SIG-M5 treated with dmso at 0.1 percent for 504 hours (cell line): ENCODE measurements around the gene FBXO30.

Source experiments
- DNase-seq: peaks from one replicate; lab custom pipeline; 2025; ENCODE audit not compliant: unreplicated experiment; lab: John Stamatoyannopoulos, UW

FBXO30 gene

DNA sequence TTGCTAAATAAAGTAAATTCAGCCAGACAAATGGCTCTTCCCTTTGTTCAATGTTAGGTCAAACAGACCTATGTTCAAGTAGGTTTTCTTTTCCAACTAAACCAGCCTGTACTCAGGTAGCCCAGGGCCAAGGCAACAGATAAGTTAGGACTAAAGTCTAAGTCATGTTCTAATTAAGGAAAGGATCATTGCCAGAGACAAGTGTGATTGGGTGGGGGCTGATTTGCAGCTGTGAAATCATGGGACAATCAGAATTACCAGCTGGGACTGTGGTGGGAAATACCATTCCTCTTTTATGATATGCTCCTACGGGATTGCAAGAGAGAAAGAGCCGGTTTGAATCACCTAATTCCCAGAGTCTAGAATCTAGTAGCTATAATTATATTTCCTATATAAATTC lies 4.2 kb upstream of the FBXO30 start:
- DNase-seq, result no peak

DNA sequence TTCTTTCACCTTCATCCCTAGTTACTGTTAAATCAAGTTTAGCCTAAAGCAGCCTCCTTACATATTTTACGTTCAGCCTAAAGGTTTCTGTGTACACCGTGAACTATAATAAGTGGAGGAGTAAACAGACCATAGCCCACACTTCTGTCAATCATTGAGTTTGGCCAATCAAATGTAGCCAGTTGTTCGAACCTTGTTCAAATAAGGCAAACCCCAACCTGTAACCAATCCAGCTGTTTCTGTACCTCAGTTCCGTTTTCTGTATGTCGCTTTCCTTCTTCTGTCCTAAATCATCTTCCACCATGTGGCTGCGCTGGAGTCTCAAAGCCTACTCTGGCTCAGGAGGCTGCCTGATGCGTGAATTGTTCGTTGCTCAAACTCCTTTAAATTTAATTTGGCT lies 1.8 kb upstream of the FBXO30 start:
- no peak for DNase-seq

DNA sequence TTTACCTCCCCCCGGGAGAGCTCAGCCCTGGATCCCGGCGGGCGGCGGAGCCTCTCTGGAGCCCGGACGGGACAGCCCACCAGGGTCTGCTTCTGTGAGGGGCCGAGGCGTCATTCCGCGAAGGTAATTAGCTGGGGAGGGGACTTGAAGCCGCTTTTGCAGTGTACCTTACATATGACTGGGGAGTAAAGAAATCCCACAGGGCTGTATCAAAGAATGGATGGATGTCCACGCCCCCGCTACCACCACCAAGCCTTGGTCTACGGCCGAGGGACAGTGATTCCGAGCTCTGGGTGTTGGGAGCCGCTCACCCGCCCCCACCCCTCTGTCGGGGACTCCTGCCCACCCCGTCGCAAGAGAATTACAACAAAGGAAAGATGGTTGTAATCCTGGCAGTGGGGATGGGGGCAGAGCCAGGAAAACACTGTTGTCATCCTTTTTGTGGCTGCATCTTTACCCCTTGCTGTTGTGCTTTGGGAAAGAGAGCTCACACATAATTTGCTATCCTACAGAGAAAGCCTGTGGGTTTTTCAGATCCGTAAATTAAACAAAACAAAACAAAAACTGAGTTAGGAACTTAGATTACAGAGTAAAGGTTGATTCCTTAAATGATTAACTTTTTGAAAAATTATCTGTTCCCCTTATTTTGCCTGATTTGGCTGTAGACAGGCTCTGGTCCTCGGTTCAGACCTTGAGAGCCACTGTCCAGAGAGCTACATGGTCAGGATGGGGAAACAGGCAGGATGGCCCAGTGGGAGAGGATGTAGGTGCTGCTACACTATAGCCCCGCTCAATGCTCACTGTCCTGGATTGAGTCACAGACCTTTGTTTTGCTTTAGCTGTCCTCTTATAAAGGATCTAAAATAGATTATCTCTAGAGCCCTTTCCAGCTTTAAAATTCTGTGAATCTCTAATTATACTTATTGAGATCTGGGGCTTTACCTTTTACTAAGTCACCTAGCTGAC lies 997 bp upstream of the FBXO30 start:
- DNase-seq, result no peak

DNA sequence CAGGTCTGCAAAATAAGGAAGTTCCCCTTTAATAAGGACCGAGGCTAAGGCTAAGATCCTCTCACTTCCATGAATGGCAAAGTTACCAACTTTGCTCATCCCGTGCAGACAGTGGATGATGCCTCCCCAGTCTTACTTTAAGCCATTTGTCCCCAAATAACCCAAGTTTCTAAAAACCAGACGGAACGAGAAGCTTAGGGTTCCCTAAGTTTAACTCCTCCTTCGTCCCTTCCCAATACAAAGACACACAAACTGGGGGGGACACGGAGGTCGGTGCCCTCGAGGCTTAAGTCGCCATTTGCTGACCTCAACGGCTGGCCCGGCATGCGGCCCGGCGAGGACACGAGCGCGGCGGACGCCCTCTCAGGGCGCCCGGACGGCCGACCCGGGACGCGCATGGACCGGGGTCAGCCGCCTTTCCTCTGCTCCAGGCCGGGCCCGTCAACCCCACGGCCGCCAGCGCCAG lies 527 bp downstream of the FBXO30 start:
- DNase-seq, result peak; percentile 52

DNA sequence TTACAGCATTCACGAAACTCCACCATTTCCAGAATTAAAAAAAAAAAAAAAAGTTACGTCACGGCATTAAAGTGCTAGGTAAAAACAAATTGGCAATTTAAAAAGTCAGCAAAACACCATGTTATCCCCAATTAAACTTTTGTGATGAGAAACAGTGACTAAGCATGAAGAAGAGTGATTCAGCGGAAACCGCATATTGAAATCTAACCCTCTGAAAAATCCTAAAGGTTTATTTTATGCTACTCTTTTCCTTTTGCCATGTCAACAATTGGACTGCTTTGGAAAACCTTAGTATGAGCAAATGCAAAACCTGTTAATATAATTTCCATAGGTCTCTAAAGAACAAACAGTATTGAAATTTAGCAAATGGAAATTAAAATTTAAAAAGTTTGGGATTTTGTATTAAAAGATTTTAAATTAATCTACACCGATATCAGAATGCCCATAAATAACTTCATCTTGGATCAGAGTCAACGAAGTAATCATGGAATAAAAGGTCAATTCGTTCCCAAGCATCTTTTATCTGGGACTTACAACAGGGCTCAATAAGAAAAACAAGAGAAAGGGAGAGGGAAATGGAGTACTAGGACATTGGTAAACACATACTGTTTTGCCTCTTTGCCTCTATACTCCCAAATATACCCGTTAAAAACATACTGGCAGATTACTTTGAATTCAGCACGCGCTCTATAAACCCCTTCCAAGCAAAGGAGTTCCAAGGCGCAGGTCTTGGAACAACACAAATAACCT lies 1.1 kb downstream of the FBXO30 start:
- DNase-seq, result peak; percentile 52

DNA sequence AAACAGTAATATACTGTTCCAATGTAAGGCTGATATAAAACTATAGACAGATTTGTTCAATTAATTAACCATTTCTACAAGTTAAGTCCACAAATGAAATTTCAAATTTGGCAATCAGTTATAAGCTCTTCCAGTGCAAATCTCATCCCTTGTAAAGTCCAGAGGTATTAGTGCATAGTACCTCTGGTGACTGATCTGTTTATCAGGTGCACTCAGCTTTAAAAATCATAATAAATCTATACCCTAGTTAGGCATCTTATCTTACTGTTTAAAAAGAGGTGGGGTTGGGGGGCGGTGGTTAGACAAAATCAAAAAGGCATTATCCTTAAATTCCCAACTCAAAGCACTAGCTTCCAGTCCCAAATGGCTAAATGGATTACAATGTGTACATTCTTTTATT lies 2.9 kb downstream of the FBXO30 start:
- DNase-seq, result no peak

DNA sequence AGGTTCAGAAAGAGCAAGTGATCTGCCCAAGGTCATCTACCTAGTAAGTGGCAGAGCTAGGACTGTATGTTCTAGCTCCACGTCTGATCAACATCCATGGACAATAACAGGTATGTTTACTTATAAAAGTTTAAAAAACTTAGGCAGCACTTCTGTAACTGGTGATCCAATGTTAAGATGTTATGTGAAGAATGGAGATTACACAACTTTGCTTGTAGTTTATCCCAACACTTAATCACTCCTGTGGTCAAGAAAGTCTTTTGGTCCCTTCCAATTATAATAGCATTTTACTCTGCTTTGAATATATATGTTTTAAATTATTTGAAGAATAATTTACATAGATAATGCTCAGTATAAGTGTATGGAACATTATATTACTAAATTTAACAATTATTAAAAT lies 4.8 kb downstream of the FBXO30 start:
- no peak for DNase-seq

DNA sequence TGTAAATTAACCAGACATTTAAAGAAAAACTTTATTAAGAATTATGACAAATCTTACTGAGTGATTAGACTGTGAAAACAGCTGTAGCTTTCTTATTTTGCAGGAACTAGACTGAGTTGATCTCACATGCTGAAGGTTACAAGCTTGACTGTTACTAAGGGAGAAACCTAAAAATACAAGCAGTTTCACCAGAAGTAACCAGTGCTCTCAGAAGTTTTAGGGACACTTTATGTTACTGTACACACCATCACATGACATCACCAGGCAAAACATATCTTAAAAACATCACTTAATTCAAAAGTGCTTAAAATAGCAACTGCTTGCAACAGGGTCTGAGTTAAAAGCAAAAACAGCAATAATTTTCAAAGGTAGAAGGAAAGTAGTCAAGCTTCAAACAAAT lies 5.4 kb downstream of the FBXO30 start:
- no peak for DNase-seq

DNA sequence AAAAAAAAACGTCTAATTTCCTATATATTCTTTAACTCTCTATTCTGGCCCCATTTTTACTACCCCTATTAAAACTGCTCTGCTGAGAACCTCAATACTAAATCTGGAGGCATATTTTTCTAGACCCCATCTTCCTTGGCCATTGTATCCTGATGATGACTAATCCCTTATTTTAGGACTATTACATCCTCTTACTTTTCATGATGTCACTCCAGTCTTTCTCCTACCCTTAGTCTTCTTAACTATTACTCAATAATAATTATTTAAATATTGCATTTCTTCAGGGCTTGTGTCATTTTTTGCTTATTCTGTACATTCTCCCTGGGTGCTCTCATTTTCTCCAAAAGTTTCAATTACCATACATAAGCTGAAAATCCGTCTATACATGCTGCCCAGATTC lies 6.4 kb downstream of the FBXO30 start:
- DNase-seq, result no peak

DNA sequence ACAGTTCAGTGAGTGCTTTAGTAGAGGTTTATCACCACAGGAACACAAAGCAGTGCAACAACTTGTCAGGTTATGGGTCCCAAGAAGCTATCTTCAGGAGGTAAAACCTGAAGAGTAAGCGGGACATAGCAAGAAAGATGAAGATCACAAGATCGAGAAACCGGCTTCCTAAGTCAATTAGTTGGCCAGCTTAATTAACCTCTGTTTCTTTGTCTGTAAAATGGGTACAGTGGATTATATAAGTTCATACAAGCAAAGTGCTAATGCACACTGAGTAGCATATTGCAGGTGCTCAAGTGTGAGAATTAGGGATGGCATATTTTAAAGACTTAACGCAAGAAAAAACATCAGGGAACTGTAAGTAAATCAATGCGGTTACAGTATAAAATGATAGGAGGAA lies 12.5 kb downstream of the FBXO30 start:
- no peak for DNase-seq

DNA sequence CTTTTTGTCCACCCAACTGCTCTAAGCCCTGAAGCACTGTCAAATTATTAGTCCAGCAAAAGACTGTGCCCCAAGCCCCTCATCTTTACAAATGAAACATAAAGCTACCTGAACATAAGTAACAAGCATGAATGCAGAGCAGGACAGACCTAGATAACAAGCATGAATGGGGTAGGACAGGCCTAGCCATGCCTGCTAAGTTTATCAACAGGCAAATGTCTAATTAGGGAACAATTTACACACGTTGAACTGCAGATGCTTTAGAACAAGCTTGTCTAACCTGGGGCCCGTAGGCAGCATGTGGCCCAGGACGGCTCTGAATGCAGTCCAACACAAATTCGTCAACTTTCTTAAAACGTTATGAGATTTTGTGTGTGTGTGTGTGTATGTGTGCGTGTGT lies 13.6 kb downstream of the FBXO30 start:
- DNase-seq, result no peak

DNA sequence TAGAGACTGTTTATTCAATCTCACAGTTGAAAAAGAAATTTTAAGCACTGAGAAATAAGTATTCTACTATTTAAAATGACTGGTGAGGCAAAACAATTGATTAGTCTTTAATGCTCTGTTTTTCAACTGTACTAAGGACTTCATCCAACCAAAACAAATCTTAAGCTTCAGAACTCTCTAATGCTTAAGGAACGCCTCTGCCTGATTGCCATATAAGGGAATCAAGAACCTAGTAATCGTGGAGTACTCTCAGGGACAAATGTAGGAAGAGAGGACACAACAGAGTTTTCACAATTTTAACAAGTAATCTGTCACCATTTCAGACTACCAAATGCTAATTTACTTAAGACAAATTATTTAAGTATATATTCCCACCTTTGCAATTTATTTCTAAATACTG lies 16.1 kb downstream of the FBXO30 start:
- DNase-seq, result no peak

DNA sequence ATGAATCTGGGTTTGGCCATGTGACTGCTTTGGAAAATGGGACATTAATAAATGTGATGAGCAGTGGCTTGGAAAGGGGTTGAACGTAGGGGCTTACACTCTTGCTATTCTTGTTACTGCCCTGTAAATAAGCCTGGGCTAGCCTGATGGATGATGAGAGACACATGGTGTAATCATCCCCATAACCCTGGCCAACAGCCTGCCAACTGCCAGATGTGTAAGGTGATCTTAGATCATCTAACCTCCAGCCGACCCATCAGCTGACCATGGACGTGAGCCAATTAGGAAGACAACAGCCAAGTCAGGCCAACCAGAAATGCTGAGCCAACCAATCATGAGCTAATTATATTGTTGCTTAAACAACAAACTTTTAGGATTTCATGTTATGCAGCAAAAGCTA lies 25.2 kb downstream of the FBXO30 start:
- DNase-seq, result no peak

DNA sequence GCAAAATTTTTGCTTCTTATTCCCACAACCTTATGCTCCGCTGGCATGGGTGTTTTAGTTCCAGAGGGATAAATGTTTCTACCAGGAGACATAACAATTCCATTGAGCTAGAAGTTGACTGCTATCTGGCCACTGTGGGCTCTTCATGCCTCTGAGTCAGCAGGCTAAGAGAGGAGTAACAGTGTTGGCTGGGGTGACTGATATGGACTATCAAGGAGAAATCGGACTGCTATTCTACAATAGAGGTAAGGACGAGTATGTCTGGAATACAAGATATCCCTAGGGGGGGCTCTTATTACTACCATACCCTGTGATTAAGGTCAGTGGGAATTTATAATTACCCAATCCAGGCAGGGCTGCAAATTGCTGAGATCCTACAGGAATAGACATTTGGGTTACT lies 26.9 kb downstream of the FBXO30 start:
- DNase-seq, result no peak

DNA sequence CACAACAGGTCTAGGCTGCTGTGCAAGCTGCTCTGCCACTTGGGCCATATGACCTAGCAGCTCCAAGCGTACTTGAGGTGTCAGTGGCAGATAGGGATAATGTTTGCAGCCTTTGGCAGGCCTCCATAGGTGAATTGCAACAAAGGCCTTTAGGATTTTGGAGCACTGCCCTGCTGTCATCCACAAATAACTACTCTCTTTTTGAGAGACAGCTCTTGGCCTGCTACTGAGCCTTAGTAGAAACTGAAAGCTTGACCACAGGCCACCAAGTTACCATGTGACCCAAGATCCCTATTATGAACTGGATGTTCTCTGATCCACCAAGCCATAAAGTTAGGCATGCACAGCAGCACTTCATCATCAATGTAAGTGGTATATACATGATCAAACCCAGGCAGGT lies 29.9 kb downstream of the FBXO30 start:
- no peak for DNase-seq

DNA sequence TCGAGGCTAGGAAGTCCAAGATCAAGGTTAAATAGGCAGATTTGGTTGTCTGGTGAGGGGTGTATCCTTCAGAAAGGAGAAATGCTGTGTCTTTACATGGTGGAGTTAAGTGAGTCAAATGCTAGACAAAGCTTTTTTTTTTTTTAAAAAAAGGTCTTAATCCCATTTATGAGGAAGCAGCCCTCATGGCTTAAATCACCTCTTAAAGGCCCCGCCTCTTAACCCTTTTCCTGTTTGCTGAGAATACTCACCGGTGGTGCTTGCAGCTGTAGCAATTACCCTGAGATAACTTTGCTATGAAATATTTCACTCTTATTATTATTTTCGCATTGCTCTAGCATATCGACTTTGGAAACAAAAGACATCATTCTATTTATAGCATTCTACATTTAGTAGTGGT lies 30.8 kb downstream of the FBXO30 start:
- DNase-seq, result no peak

DNA sequence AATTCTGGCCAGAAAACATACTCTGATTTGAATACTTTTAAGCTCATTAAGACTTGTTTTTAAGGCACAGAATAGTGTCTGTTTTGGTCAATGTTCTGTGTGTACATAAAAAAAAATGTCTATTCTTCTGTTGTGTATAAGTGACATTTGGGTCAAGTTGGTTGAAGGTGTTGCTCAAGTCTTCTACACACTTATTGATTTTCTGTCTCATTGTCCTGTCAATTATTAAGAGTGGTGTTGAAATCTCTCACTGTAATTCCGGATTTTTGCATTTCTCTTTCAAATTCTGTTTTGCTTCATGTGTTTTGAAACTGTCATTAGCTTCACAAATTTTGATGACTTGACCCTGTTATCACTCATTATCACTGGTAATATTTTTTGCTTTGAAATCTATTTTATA lies 41.7 kb downstream of the FBXO30 start:
- no peak for DNase-seq

DNA sequence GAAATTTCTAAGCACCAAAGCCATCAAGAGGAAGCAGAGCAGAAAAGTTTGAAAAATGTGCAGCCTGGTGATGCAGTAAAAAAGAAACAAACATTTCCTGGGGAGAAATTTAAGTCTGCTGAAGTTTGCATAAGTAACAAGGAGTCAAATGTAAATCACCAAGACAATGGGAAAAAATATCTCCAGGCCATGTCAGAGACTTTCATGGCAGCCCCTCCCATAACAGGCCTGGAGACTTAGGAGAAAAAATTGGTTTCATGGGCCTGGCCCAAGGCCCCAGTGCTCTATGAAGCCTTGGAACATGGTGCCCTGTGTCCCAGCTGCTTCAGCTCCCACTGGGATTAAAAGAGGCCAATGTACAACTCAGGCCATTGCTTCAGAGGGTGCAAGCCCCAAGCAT lies 49.1 kb downstream of the FBXO30 start:
- DNase-seq, result no peak

DNA sequence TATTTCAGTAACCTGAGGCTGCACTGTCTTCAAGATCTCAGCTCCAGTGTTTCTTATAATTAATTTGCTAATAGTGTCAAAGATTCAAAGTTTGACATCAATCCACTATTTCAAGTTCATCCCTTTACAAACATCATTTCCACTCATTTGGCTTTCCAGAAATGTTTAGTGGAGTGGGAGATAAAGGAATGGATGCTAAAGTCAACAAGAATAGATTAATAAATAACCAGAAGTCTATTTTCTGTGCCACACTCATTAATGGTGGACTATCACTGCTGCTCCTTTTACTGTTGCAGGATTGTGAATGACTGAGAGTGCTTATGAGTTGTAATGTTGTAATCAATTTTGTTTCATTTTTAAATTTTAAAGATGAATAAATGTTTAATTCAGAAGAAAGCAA lies 50.9 kb downstream of the FBXO30 start:
- DNase-seq, result no peak

DNA sequence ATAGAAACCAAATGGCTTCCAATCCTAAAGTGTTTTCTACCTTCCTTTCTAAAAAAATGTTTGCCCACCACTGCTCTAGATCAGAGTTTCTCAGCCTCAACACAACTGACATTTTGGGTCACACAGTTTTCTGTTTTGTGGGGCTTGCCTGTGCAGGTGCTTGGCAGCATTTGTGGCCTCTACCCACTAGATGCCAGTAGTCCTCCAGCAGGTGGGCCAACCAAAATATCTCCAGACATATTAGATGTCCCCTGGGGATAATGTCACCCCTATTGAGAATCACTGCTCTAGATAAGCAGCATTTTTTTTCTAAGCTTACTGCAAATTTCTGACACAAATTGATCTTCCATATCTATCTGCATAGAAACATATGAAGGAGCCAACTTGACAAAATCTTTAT lies 53.0 kb downstream of the FBXO30 start:
- no peak for DNase-seq

DNA sequence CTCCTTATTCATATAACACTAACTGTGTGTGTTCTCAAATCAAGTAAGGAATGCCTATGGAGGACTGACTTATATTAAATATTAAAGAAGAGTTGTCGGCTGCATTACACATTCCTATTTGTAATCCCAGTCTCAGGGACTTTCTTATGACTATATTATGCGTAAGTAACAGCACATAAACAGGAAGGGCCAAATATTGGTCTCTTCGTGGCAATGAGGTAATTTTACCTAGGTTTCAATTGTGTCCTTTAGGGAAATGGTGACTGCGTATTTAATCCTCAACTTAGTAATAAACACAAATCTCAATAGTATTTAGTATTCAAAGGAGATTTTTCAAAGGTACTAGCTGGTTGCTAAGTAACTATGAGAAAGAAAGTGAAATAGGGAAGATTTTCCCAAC lies 56.5 kb downstream of the FBXO30 start:
- DNase-seq, result no peak

DNA sequence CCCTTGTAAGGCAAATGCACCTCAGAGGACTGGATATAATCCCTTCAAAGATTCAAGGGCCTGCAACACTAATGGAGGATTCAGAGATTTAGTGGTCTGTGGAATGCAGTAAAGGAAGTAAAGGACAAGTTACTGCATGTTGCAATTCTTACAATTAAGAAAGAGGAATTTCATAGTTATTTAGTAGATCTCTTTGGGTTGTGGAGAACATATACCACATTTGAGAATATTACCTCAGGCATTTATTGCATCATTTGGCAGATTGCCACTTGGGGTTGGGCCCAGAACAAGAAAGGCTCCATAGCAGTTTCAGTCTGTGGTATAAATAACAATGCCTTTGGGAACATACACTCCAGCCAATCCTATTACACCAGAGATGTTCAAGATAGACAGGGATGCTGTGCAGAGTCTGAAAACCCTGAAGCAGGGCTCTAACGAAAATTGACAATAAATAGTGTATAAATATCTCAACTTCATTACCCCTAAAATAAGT lies 58.4 kb downstream of the FBXO30 start:
- DNase-seq, result peak; percentile 68
